Measurements from ENCODE around the gene MBD3.

MBD3 gene

DNA sequence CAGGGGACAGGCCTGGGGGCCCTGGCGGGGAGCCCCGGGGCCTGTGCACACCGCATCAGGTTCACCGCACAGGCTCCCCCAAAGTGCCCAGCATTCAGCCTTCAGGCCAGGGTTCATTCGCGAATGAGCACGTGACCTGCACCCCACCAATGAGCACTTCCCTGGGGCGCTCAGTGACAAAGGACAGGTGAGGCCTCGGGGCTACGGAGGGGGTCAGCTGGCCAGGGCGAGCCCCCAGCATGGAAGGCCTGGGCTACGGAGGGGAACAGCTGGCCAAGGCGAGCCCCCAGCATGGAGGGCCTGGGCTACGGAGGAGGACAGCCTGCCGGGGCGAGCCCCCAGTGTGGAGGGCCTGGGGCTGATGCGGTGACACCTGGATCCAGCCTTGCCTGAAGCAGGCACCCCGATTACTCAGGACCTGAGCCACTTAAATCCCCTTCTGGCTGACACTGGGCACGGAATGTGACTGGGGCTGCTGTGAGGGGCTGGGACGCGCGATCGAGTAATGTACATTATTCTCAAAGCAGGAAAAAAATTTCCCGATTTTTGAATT is 36.7 kb upstream of the MBD3 start:
- no peak overlapping the region for H3K4me3 ChIP-seq (ENCODE audit: low read depth, low read length)
- H3K27ac ChIP-seq: no peak overlapping the region
- in situ Hi-C loops (cut with HindIII; ENCODE audit: low pct_ligation_motif_present, low sequenced_read_pairs): no loop called here
- H3K36me3 ChIP-seq (replicated peaks): peaks cover 28% of the 10 kb centered on the region
- TF ChIP-seq CTCF (IDR thresholded peaks at IDR 0.05; ENCODE audit: low read depth, low read length, missing control alignments): no peak
- DNase-seq: no peak
- H3K27me3 ChIP-seq (replicated peaks): no peaks in the 10 kb centered on the region

DNA sequence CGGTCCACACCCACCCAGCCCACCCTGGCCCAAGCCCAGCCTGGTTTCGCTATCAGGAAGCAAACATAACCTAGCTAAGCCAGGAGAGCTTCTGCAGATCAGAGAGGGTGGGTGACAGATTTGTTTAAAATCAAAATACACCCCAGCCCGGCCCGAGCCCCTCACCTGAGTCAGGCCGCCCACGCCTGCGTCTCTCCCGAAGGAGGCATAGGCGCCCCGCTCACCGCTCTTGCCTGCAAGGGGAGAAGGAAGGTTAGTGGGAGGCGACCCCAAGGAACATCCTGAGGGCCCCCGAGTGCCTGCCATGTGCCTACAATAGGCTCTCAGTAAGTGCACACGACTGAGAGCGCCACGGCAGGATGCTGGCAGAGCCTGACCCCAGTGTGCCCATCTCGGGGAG is 34.5 kb upstream of the MBD3 start:
- in situ Hi-C loops (cut with HindIII; ENCODE audit: low pct_ligation_motif_present, low sequenced_read_pairs): no loop called here
- DNase-seq: no peak
- H3K27ac ChIP-seq: no peak overlapping the region
- no peak for TF ChIP-seq CTCF (IDR thresholded peaks at IDR 0.05; ENCODE audit: low read depth, low read length, missing control alignments)
- H3K36me3 ChIP-seq (replicated peaks): peaks cover 39% of the 10 kb centered on the region
- H3K27me3 ChIP-seq (replicated peaks): no peaks in the 10 kb centered on the region
- no peak overlapping the region for H3K4me3 ChIP-seq (ENCODE audit: low read depth, low read length)

DNA sequence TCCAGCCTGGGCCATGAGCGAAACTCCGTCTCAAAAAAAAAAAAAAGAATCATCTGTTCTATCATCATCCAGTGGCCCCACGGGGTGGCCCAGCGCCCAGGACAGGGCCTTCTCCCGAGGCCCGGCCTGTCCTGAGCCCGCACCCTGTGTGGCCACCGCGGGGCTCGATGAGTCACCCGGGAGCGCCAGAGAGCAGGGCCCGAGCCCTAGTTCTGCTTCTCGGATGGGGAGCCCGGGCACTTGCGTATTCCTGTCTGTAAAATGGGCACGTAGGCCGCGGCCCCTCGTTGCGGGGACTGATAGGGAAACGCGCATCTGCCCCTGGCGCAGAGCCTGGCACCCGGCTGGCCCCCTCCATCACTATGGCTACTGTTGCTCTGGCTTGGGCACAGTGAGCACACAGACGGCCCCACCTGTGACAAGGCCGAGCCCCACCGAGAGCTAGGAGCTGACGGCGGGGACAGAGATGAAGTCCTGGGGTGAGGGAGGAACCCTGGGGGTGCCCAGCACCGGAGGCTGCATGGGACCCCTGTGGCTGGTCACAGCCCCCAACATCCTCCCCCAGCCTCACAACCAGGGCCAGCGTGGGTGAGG is 33.8 kb upstream of the MBD3 start:
- no peak overlapping the region for H3K27ac ChIP-seq
- H3K36me3 ChIP-seq (replicated peaks): peaks cover 39% of the 10 kb centered on the region
- H3K4me3 ChIP-seq (ENCODE audit: low read depth, low read length): no peak overlapping the region
- in situ Hi-C loops (cut with HindIII; ENCODE audit: low pct_ligation_motif_present, low sequenced_read_pairs): no loop called here
- DNase-seq: no peak
- H3K27me3 ChIP-seq (replicated peaks): no peaks in the 10 kb centered on the region
- no peak for TF ChIP-seq CTCF (IDR thresholded peaks at IDR 0.05; ENCODE audit: low read depth, low read length, missing control alignments)

- TF ChIP-seq CTCF (IDR thresholded peaks at IDR 0.05; ENCODE audit: low read depth, low read length, missing control alignments): peak; percentile 83
- in situ Hi-C loops (cut with HindIII; ENCODE audit: low pct_ligation_motif_present, low sequenced_read_pairs): no loop called here
- no peak overlapping the region for H3K27ac ChIP-seq
- peak; percentile 25 for DNase-seq
- H3K27me3 ChIP-seq (replicated peaks): no peaks in the 10 kb centered on the region
- peaks cover 45% of the 10 kb centered on the region for H3K36me3 ChIP-seq (replicated peaks)
- no peak overlapping the region for H3K4me3 ChIP-seq (ENCODE audit: low read depth, low read length)
Observed at GRCh38 chr19:1624458-1624857, 31.8 kb upstream of the MBD3 start.

DNA sequence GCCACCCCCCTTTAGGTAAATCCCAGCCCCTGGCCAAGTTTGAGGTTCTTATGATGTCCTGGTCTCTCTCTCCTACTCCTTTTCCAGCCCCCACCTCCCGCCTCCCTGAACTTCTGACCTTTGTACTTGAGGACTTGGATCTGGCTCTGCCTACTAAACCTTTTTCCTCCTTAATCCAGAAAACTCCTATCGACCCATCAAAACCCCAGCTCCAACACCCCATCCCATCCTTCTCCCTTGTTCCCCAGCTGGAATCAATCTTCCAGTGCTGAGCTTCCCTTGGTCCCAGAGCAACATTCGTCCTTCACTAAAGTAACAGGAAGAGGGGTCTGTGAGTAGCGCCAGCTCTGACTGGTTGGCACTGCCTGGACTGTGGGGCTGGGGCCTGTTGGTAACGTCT is 29.9 kb upstream of the MBD3 start:
- Histone ChIP-seq H3K27me3 (replicated peaks) (no peaks in the 10 kb centered on the region), H3K4me3 (ENCODE audit: low read depth, low read length) (no peak overlapping the region), H3K27ac (no peak overlapping the region), H3K36me3 (replicated peaks) (peaks cover 53% of the 10 kb centered on the region)
- in situ Hi-C loops (cut with HindIII; ENCODE audit: low pct_ligation_motif_present, low sequenced_read_pairs): no loop called here
- TF ChIP-seq CTCF (IDR thresholded peaks at IDR 0.05; ENCODE audit: low read depth, low read length, missing control alignments): no peak
- no peak for DNase-seq

DNA sequence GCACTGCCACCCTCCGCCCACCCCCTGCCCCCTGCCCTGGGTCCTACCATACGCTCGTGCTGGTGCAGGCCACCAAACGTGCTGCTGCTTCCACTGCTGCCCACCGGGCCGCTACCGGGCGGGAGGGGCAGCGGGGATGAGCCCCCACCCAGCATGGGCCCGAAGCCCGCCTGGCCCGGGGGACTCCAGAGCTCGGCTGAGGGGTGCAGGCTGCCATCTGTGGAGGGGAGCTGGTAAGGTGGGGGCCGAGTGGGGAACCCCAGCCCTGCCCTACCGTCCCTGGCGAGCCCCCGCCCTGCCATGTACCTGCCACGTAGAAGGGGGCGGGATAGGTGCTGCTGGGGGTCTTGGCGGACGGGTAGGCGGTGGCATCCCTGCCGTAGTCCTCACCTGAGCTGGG is 29.3 kb upstream of the MBD3 start:
- H3K36me3 ChIP-seq (replicated peaks): peaks cover 54% of the 10 kb centered on the region

More for the DNA sequence above, 29.3 kb upstream of the MBD3 start:
- Histone ChIP-seq H3K27ac (no peak overlapping the region), H3K27me3 (replicated peaks) (no peaks in the 10 kb centered on the region), H3K4me3 (ENCODE audit: low read depth, low read length) (no peak overlapping the region)
- no peak for TF ChIP-seq CTCF (IDR thresholded peaks at IDR 0.05; ENCODE audit: low read depth, low read length, missing control alignments)
- in situ Hi-C loops (cut with HindIII; ENCODE audit: low pct_ligation_motif_present, low sequenced_read_pairs): no loop called here
- DNase-seq: no peak

Measured in brain microvascular endothelial cell (primary cell).